SJCRH30 (cell line): ENCODE results near the gene PTGES2. TPM values are rescaled to one million over a fixed set of nuclear protein-coding genes. Genes with fewer than 3 reads are reported as not detected.

Experiments
- total RNA-seq: library from RNA; depleted of rRNA; stranded (reverse); fragments of >200 nt; shearing (Covaris generic); gene quantifications from 2 replicates; pipeline ENCODE4 v1.2.3, GENCODE V29; 2014; rRNA removed

PTGES2 gene
- total RNA-seq, 1 experiment from 2014 or later = 53.8 TPM

Other genes starting within 250 kb of the PTGES2 start
- gene ST6GALNAC6, start 228.1 kb downstream of the PTGES2 start, total RNA-seq = 59.9 and 61.5 TPM in 2 replicates
- gene ST6GALNAC4, start 210.7 kb downstream of the PTGES2 start, total RNA-seq = 19.6 and 24.3 TPM in 2 replicates
- 0.20 and 0.51 TPM in 2 replicates for gene PIP5KL1, start 197.0 kb downstream of the PTGES2 start, total RNA-seq
- gene DPM2, start 189.9 kb downstream of the PTGES2 start, total RNA-seq = 44.7 and 46.4 TPM in 2 replicates
- gene EEIG1, start 146.7 kb downstream of the PTGES2 start, total RNA-seq = 4.0 and 5.0 TPM in 2 replicates
- gene NAIF1, start 60.4 kb downstream of the PTGES2 start, total RNA-seq = 8.5 and 9.0 TPM in 2 replicates
- 24.1 and 29.3 TPM in 2 replicates for gene SLC25A25, start 59.5 kb downstream of the PTGES2 start, total RNA-seq
- gene LCN2, start 21.7 kb upstream of the PTGES2 start, total RNA-seq = not detected in 2 replicates
- gene BBLN, start 32.5 kb upstream of the PTGES2 start, total RNA-seq = 33.6 and 42.7 TPM in 2 replicates
- 72.6 and 85.2 TPM in 2 replicates for gene CIZ1, start 63.8 kb upstream of the PTGES2 start, total RNA-seq
- 1.7 and 3.8 TPM in 2 replicates for gene DNM1, start 75.7 kb upstream of the PTGES2 start, total RNA-seq
- 62.3 and 84.3 TPM in 2 replicates for gene GOLGA2, start 148.3 kb upstream of the PTGES2 start, total RNA-seq
- 32.1 and 33.3 TPM in 2 replicates for gene SWI5, start 148.5 kb upstream of the PTGES2 start, total RNA-seq
- gene TRUB2, start 194.7 kb upstream of the PTGES2 start, total RNA-seq = 30.2 and 36.9 TPM in 2 replicates
- gene COQ4, start 195.1 kb upstream of the PTGES2 start, total RNA-seq = 38.7 and 40.3 TPM in 2 replicates
- gene SLC27A4, start 212.8 kb upstream of the PTGES2 start, total RNA-seq = 27.7 and 28.0 TPM in 2 replicates
- gene URM1, start 243.6 kb upstream of the PTGES2 start, total RNA-seq = 74.2 and 77.5 TPM in 2 replicates